ENCODE data around the gene HP.

GRCh38 chr16:72092832-72093447 is 38.6 kb downstream of the HP start:
- TF ChIP-seq CTCF (conservative IDR thresholded peaks at IDR 0.05; ENCODE audit: low read length) (no peak), EZH2phosphoT487 (IDR thresholded peaks at IDR 0.05; ENCODE audit: borderline replicate concordance, low read depth, low read length) (no peak)

Data from OCI-LY7 (cell line).